Lung (tissue), 12 donors: Measurements from ENCODE around the gene MEGF9. TPM values are rescaled to one million over a fixed set of nuclear protein-coding genes. Genes with fewer than 3 reads are reported as not detected.
A peak's percentile ranks its signal among the peaks of the same experiment; 100 is the strongest.
"Not testable (repeated sequence)": the region's sequence is repeated elsewhere in the genome, so short reads cannot be mapped to it uniquely, and the experiment has no call there.

Experiments
- ATAC-seq: fragments of 200-7000 bp; cut with Tn5 transposase; one replicate; pipeline ENCODE4 v1.9.1; 2020; ENCODE audit warnings: moderate number of reproducible peaks; ENCODE audit not compliant: insufficient read depth, low FRiP score
- DNase-seq, 3 donors: peaks; one replicate each; pipeline ENCODE4 v3.0.0-alpha.2; 2013 to 2017
- H3K27ac ChIP-seq, 2 donors: one replicate each; pipeline ENCODE4 v1.5.1; 2013; ENCODE audit warnings: mild to moderate bottlenecking in 2 of 2, moderate library complexity in 2 of 2, control low read depth in 1 of 2, inconsistent platforms in 1 of 2, low read depth in 1 of 2, low read length in 1 of 2
- H3K27me3 ChIP-seq, 3 donors: one replicate each; pipeline ENCODE4 v1.5.1; 2013; ENCODE audit warnings: low read length in 2 of 3; ENCODE audit not compliant: control insufficient read depth in 3 of 3, insufficient read depth in 3 of 3
- H3K36me3 ChIP-seq, 4 donors: one replicate each; pipeline ENCODE4 v1.5.1; 2013; ENCODE audit warnings: low read length in 4 of 4, mild to moderate bottlenecking in 1 of 4, moderate library complexity in 1 of 4; ENCODE audit not compliant: control insufficient read depth in 4 of 4, insufficient read depth in 4 of 4
- H3K4me1 ChIP-seq, 5 donors: one replicate each; pipeline ENCODE4 v1.5.1; 2013; ENCODE audit warnings: low read length in 5 of 5, mild to moderate bottlenecking in 2 of 5, moderate library complexity in 1 of 5; ENCODE audit not compliant: control insufficient read depth in 5 of 5, insufficient read depth in 5 of 5
- H3K4me3 ChIP-seq: one replicate; pipeline ENCODE4 v1.5.1; 2013; ENCODE audit warnings: mild to moderate bottlenecking, control low read depth, moderate library complexity
- H3K9ac ChIP-seq, 2 donors: one replicate each; pipeline ENCODE4 v1.5.1; 2013; ENCODE audit warnings: low read length in 2 of 2, control low read depth in 1 of 2; ENCODE audit not compliant: insufficient read depth in 1 of 2
- H3K9me3 ChIP-seq, 4 donors: one replicate each; pipeline ENCODE4 v1.5.1; 2013; ENCODE audit warnings: low read length in 3 of 4, mild to moderate bottlenecking in 1 of 4, moderate library complexity in 1 of 4; ENCODE audit not compliant: control insufficient read depth in 4 of 4, insufficient read depth in 3 of 4
- CTCF ChIP-seq: IDR thresholded peaks from 2 replicates; pipeline ENCODE4 v1.5.1; 2012; ENCODE audit warnings: mild to moderate bottlenecking; ENCODE audit errors: control extremely low read depth, extremely low read depth
- WGBS, 2 donors: extraction: QIAGEN DNeasy Blood & Tissue Kit; methylation state at CpG; one replicate each; pipeline ENCODE4 v1.1.7; 2013; 5-methylcytosine and 5-hydroxymethylcytosine counted together
- polyA plus RNA-seq, 2 donors: library from polyadenylated mRNA; stranded (reverse); fragments of 200-250 nt; gene quantifications; one replicate each; pipeline ENCODE4 v1.2.1, GENCODE V29; 2013
- total RNA-seq, 2 donors: library from RNA; depleted of rRNA in 1 of 2; stranded (reverse); fragments of >200 nt in 1 of 2; gene quantifications; one replicate each; pipeline ENCODE4 v1.2.1, GENCODE V29; 2014 to 2021
- donor health status: control.
- donor health status: control.
- donor health status: Bipolar disorder and iron deficiency.
- donor health status: healthy.
- donor health status: DM: yes; HTN: yes; CAD: no.

MEGF9 gene
- total and polyA plus RNA-seq, 4 donors, result 19.2 to 48.3 (median 30.6) TPM

- Histone ChIP-seq H3K27ac (no peak overlapping the region), H3K27me3 (no peaks in the 10 kb centered on the region), H3K36me3 (peaks cover 3 to 10% (median 7%) of the 10 kb centered on the region in 4 donors), H3K9me3 (no peaks in the 10 kb centered on the region), H3K4me3 (no peak overlapping the region), H3K4me1 (peaks cover 0 to 2% (median 0%) of the 10 kb centered on the region in 5 donors), H3K9ac (no peak overlapping the region)
- 98 to 99% methylated on average over 3 of the region's 3 CpGs for WGBS, 2 donors
- no peak for ATAC-seq
- no peak for DNase-seq
- no peak for TF ChIP-seq CTCF
Observed at GRCh38 chr9:120558454-120558853, 155.8 kb downstream of the MEGF9 start.

- no peaks in the 10 kb centered on the region for H3K9me3 ChIP-seq
- TF ChIP-seq CTCF, result no peak
- H3K27me3 ChIP-seq, result no peaks in the 10 kb centered on the region
- peaks cover 0 to 6% (median 4%) of the 10 kb centered on the region in 4 donors for H3K36me3 ChIP-seq
- 46 to 50% methylated on average over 2 of the region's 2 CpGs for WGBS, 2 donors
- H3K27ac ChIP-seq, result no peak overlapping the region
- H3K9ac ChIP-seq, result no peak overlapping the region
- no peaks in the 10 kb centered on the region for H3K4me1 ChIP-seq
- no peak for DNase-seq
- no peak for ATAC-seq
- no peak overlapping the region for H3K4me3 ChIP-seq
Observed at GRCh38 chr9:120557205-120557604, 157.1 kb downstream of the MEGF9 start.

GRCh38 chr9:120556775-120557174 lies 157.5 kb downstream of the MEGF9 start:
- Histone ChIP-seq H3K27ac (no peak overlapping the region), H3K9me3 (no peaks in the 10 kb centered on the region), H3K4me1 (no peaks in the 10 kb centered on the region), H3K4me3 (no peak overlapping the region), H3K9ac (no peak overlapping the region), H3K36me3 (peaks cover 0 to 6% (median 4%) of the 10 kb centered on the region in 4 donors), H3K27me3 (no peaks in the 10 kb centered on the region)
- DNase-seq, result no peak
- no peak for ATAC-seq
- no peak for TF ChIP-seq CTCF
- WGBS, 2 donors, result 76 to 84% methylated on average over 3 of the region's 3 CpGs

- Histone ChIP-seq H3K27ac (no peak overlapping the region), H3K4me1 (no peaks in the 10 kb centered on the region), H3K9me3 (no peaks in the 10 kb centered on the region), H3K27me3 (no peaks in the 10 kb centered on the region), H3K9ac (no peak overlapping the region), H3K36me3 (peaks cover 0 to 6% (median 4%) of the 10 kb centered on the region in 4 donors), H3K4me3 (no peak overlapping the region)
- TF ChIP-seq CTCF, result no peak
- ATAC-seq (peak; percentile 27), DNase-seq (no peak)
- WGBS, 2 donors, result 29 to 76% methylated on average over 4 of the region's 4 CpGs
Observed at GRCh38 chr9:120555839-120556238, 158.4 kb downstream of the MEGF9 start.

- not testable (repeated sequence) for ATAC-seq, H3K9ac ChIP-seq, DNase-seq, H3K4me1 ChIP-seq, H3K27ac ChIP-seq, H3K4me3 ChIP-seq, H3K9me3 ChIP-seq, H3K27me3 ChIP-seq
- 93 to 95% methylated on average over 6 of the region's 7 CpGs for WGBS, 2 donors
- peaks cover 4 to 14% (median 10%) of the 10 kb centered on the region in 4 donors for H3K36me3 ChIP-seq
Observed at GRCh38 chr9:120552210-120552704, 162.0 kb downstream of the MEGF9 start.
